NCI-H187 (cell line): ENCODE results near the gene MED15.

ENCODE experiments used
- DNase-seq, 2 experiments: peaks; one replicate each; lab custom pipeline; 2025; lab: John Stamatoyannopoulos, UW

Gene MED15

GRCh38 chr22:20509344-20510047 is 2.1 kb downstream of the MED15 start:
- DNase-seq, result no peak

- DNase-seq, result no peak
Measured at GRCh38 chr22:20510811-20511577, 3.6 kb downstream of the MED15 start.

- DNase-seq, result no peak
Measured at GRCh38 chr22:20511578-20512229, 4.3 kb downstream of the MED15 start.

- DNase-seq, result no peak
Measured at GRCh38 chr22:20514658-20515406, 7.4 kb downstream of the MED15 start.

GRCh38 chr22:20516399-20516798 is 9.0 kb downstream of the MED15 start:
- DNase-seq, result no peak

- DNase-seq, result no peak
Measured at GRCh38 chr22:20517422-20517821, 10.0 kb downstream of the MED15 start.

GRCh38 chr22:20517841-20518592 is 10.6 kb downstream of the MED15 start:
- no peak for DNase-seq

GRCh38 chr22:20519558-20519957 is 12.1 kb downstream of the MED15 start:
- DNase-seq, result no peak

GRCh38 chr22:20520093-20520511 is 12.7 kb downstream of the MED15 start:
- no peak for DNase-seq

- no peak for DNase-seq
Measured at GRCh38 chr22:20522134-20523004, 15.0 kb downstream of the MED15 start.

- no peak for DNase-seq
Measured at GRCh38 chr22:20523086-20523983, 15.9 kb downstream of the MED15 start.

- no peak for DNase-seq
Measured at GRCh38 chr22:20524004-20524481, 16.6 kb downstream of the MED15 start.

GRCh38 chr22:20525048-20525447 is 17.6 kb downstream of the MED15 start:
- DNase-seq, result no peak

GRCh38 chr22:20526305-20526627 is 18.9 kb downstream of the MED15 start:
- no peak for DNase-seq

- DNase-seq, result no peak
Measured at GRCh38 chr22:20526628-20527355, 19.4 kb downstream of the MED15 start.

- DNase-seq, result no peak
Measured at GRCh38 chr22:20528405-20528978, 21.1 kb downstream of the MED15 start.

GRCh38 chr22:20530368-20531153 is 23.2 kb downstream of the MED15 start:
- no peak for DNase-seq

GRCh38 chr22:20531154-20531403 is 23.7 kb downstream of the MED15 start:
- no peak for DNase-seq
